GM21526 (cell line): Measurements from ENCODE around the gene POFUT2.

Source experiments
- ATAC-seq: cut with Tn5 transposase; IDR thresholded peaks from one replicate; pipeline ENCODE4 v1.9.1; 2021; ENCODE audit warnings: moderate library complexity; ENCODE audit not compliant: unreplicated experiment, low FRiP score

POFUT2 gene

GRCh38 chr21:45228656-45229240 is 58.9 kb downstream of the POFUT2 start:
- no peak for ATAC-seq

GRCh38 chr21:45228171-45228641 is 59.5 kb downstream of the POFUT2 start:
- no peak for ATAC-seq

GRCh38 chr21:45227735-45228134 is 60.0 kb downstream of the POFUT2 start:
- no peak for ATAC-seq

- no peak for ATAC-seq
Observed at GRCh38 chr21:45226540-45227326, 61.0 kb downstream of the POFUT2 start.

GRCh38 chr21:45225741-45226327 is 61.9 kb downstream of the POFUT2 start:
- ATAC-seq = no peak

- ATAC-seq = no peak
Observed at GRCh38 chr21:45225041-45225740, 62.5 kb downstream of the POFUT2 start.

- ATAC-seq = no peak
Observed at GRCh38 chr21:45224189-45224938, 63.3 kb downstream of the POFUT2 start.

GRCh38 chr21:45223236-45224185 is 64.2 kb downstream of the POFUT2 start:
- no peak for ATAC-seq

GRCh38 chr21:45222001-45222400 is 65.7 kb downstream of the POFUT2 start:
- ATAC-seq = no peak

- no peak for ATAC-seq
Observed at GRCh38 chr21:45220714-45221490, 66.8 kb downstream of the POFUT2 start.

- ATAC-seq = no peak
Observed at GRCh38 chr21:45220071-45220481, 67.6 kb downstream of the POFUT2 start.

- ATAC-seq = no peak
Observed at GRCh38 chr21:45219517-45219916, 68.2 kb downstream of the POFUT2 start.

GRCh38 chr21:45217010-45217409 is 70.7 kb downstream of the POFUT2 start:
- ATAC-seq = no peak

GRCh38 chr21:45215213-45215612 is 72.5 kb downstream of the POFUT2 start:
- ATAC-seq = no peak
